Fibroblast of pulmonary artery (primary cell): ENCODE data around the gene FEM1C.

Experiments used
- DNase-seq: peaks from one replicate; pipeline ENCODE4 v3.0.0-alpha.2; 2010; ENCODE audit warnings: low read depth
- H3K4me3 ChIP-seq: replicated peaks from 2 replicates; pipeline ENCODE4 v1.5.1; 2011; ENCODE audit warnings: low read depth, mild to moderate bottlenecking, control low read depth, low read length, moderate library complexity
- TF ChIP-seq, protein P1 (sequence below): IDR thresholded peaks from 2 replicates; pipeline ENCODE4 v1.5.1; 2011; ENCODE audit warnings: mild to moderate bottlenecking, control low read depth, low read length, inconsistent platforms; ENCODE audit errors: missing control alignments

FEM1C gene

DNA sequence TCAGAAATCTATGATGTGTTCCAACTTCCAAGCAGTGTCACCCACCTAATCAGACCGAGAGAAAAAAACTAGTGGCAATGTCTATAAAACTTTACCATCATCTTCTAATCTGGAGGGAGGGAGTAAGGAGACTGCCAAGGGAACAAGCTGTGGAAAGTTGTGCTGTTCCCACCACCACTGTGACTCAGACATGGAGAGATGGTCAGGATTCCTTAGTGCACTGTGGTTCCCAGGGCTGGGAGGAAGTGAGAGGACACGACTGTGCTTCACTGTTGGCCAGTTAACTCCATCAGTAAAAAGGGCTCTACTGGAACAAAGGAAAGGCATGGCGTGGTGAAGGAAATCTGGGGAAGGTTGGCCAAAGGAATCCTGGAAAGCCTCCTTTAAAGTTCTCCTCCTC lies 38.9 kb upstream of the FEM1C start:
- no peak overlapping the region for H3K4me3 ChIP-seq
- peak; percentile 91 for DNase-seq
- TF ChIP-seq, protein P1, sequence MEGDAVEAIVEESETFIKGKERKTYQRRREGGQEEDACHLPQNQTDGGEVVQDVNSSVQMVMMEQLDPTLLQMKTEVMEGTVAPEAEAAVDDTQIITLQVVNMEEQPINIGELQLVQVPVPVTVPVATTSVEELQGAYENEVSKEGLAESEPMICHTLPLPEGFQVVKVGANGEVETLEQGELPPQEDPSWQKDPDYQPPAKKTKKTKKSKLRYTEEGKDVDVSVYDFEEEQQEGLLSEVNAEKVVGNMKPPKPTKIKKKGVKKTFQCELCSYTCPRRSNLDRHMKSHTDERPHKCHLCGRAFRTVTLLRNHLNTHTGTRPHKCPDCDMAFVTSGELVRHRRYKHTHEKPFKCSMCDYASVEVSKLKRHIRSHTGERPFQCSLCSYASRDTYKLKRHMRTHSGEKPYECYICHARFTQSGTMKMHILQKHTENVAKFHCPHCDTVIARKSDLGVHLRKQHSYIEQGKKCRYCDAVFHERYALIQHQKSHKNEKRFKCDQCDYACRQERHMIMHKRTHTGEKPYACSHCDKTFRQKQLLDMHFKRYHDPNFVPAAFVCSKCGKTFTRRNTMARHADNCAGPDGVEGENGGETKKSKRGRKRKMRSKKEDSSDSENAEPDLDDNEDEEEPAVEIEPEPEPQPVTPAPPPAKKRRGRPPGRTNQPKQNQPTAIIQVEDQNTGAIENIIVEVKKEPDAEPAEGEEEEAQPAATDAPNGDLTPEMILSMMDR: no peak

DNA sequence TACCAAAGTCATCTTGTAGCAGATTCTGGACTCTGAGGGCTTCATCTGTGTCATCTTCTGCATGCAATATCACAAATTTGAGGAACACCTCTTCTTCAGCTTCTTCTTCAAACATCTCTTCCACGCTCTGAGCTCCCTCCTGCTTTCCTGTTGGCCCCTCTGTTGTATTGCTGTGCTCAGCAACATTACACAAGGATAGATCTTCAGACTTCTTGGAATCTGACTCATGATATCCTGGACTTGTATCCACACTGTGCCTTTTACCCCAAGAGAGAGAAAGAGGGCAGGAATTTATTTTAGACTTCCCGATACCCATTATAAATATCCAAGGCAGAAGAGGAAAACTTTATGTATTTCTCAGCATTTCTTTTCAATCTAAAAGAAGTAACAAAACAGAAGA lies 36.4 kb upstream of the FEM1C start:
- TF ChIP-seq, protein P1: no peak

DNA sequence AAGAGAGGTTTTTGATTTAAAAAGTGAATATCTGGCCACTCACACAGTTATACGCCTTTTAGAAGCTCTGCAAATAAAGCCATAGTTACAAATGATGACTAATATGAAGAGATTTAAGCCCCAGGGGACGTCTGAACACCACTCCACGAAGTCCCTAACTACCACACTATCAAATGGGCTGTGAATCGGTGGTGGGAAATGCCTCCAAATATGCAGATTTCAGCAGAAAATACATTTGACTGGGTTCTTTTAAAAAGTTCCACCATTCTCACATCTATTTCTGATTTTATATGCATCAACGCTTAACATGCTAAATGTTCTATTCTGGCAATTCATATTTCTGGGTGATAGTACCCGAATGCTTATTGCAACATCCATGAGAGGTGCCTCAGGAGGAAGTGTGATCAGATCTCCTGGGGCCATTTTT lies 35.2 kb upstream of the FEM1C start:
- DNase-seq: no peak
- H3K4me3 ChIP-seq: no peak overlapping the region
- TF ChIP-seq, protein P1: no peak

More for the DNA sequence above, 36.4 kb upstream of the FEM1C start:
- DNase-seq: no peak
- no peak overlapping the region for H3K4me3 ChIP-seq

DNA sequence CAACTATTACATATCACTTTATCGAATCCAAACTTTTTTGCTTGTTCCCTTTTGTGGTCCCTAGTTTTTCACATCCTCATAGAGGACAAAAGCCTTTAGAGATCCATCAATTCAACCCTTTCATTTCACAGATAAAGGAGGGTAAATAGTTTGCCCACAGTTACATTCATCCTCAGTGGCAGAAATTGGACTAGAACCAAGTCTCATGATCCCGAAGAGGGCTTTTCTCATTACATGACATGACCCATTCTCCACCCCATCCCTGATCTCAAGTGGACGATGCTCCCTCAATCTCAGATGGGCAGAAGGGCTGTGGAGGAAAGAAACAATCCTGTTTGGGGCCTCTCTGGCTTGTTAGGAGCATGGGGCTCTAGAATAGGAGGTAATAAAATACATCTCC lies 34.6 kb upstream of the FEM1C start:
- TF ChIP-seq, protein P1: no peak
- DNase-seq: no peak
- H3K4me3 ChIP-seq: no peak overlapping the region

DNA sequence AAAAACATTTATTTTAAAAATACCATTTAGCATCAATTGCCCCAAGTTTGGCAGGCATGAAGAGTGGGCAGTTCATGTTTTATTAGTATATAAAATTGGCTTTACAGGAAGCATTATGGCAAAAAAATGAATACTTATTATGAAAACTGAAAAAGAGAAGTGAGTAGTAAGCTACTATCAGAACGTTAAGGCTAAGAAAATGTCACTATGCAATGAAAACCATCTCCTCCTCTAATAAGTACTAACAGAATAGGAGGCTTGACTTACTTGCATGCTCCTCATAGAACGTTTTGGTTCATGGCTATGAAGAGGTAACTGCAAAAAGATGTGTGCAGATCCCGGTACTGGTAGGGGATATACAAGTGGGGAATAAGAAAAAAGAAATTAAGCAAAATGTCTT lies 34.1 kb upstream of the FEM1C start:
- no peak overlapping the region for H3K4me3 ChIP-seq
- TF ChIP-seq, protein P1: no peak
- DNase-seq: no peak

DNA sequence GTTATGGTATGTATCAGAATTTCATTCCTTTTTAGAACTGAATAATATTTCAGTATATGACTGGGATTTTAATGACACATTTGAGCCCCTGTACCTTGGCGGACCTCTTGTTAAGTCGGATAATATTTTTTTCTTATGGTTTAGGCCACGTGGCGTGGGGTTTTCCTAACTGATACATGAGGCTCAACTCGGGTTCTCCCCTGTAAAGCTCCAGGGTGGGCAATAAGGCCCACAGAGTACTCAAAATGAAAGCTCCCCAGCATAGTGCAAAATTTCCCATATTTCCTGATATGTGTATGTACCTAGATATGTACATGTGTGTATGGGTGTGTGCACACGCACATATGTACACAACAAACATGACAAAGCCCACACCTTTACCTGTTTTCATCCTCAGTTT lies 33.2 kb upstream of the FEM1C start:
- no peak for DNase-seq

DNA sequence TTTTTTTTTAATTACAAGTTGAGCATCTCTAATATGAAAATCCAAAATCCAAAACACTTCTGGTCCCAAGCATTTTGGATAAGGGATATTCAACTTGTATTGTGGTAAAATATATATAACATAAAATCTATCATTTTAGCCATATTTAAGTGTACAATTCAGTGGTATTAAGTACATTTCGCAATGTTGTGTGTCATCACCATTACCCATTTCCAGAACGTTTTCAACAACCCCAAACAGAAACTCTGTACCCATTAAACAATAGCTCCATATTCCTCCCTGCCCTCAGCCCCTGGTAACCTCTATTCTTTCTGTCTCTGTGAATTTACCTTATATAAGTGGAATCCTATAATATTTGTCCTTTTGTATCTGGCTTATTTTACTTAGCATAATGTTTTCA lies 32.8 kb upstream of the FEM1C start:
- TF ChIP-seq, protein P1: no peak
- no peak overlapping the region for H3K4me3 ChIP-seq
- peak; percentile 55 for DNase-seq

More for the DNA sequence above, 33.2 kb upstream of the FEM1C start:
- H3K4me3 ChIP-seq: no peak overlapping the region
- TF ChIP-seq, protein P1: no peak
